Neural progenitor cell (in vitro differentiated cells): ENCODE measurements around the gene FAM111A. TPM values are rescaled to one million over a fixed set of nuclear protein-coding genes. Genes with fewer than 3 reads are reported as not detected.
"Not testable (repeated sequence)": the region's sequence is repeated elsewhere in the genome, so short reads cannot be mapped to it uniquely, and the experiment has no call there.

Source experiments
- DNase-seq: peaks from one replicate; pipeline ENCODE4 v3.0.0-alpha.2; 2016; ENCODE audit warnings: low spot score
- H2AFZ ChIP-seq: fragments of 200-600 bp; sonication (generic); replicated peaks from 2 replicates; pipeline ENCODE4 v1.6.1; 2016; ENCODE audit warnings: antibody characterized with exemption
- H3F3A ChIP-seq: fragments of 200-600 bp; sonication (generic); 2 replicates; pipeline ENCODE4 v1.6.1; 2016; ENCODE audit warnings: antibody characterized with exemption, low read depth
- H3K27ac ChIP-seq: fragments of 200-600 bp; sonication (generic); 2 replicates; pipeline ENCODE4 v1.5.1; 2016; ENCODE audit warnings: mild to moderate bottlenecking
- H3K27me3 ChIP-seq: fragments of 200-600 bp; sonication (generic); 2 replicates; pipeline ENCODE4 v1.6.1; 2016; ENCODE audit warnings: mild to moderate bottlenecking, moderate library complexity
- H3K36me3 ChIP-seq: fragments of 200-600 bp; sonication (generic); 2 replicates; pipeline ENCODE4 v1.5.1; 2016
- H3K4me1 ChIP-seq: fragments of 200-600 bp; sonication (generic); 2 replicates; pipeline ENCODE4 v1.6.1; 2016; ENCODE audit warnings: mixed run types
- H3K4me2 ChIP-seq: fragments of 200-600 bp; sonication (generic); 2 replicates; pipeline ENCODE4 v1.6.1; 2016
- H3K4me3 ChIP-seq: fragments of 200-600 bp; sonication (generic); 2 replicates; pipeline ENCODE4 v1.5.1; 2016
- H3K79me2 ChIP-seq: fragments of 200-600 bp; sonication (generic); 2 replicates; pipeline ENCODE4 v1.6.1; 2016; ENCODE audit warnings: low read depth
- H3K9ac ChIP-seq: fragments of 200-600 bp; sonication (generic); 2 replicates; pipeline ENCODE4 v1.6.1; 2016
- H3K9me3 ChIP-seq: fragments of 200-600 bp; sonication (generic); 2 replicates; pipeline ENCODE4 v1.5.1; 2016; ENCODE audit warnings: low read depth
- H4K20me1 ChIP-seq: fragments of 200-600 bp; sonication (generic); 2 replicates; pipeline ENCODE4 v1.6.1; 2016; ENCODE audit warnings: low read depth
- H3K27ac Mint-ChIP-seq: 3 replicates; pipeline ENCODE4 v1.8.0; 2021; ENCODE audit warnings: mixed read lengths
- H3K27me3 Mint-ChIP-seq: 2 replicates; pipeline ENCODE4 v1.8.0; 2022; ENCODE audit warnings: low read depth, mild to moderate bottlenecking, inconsistent platforms, moderate library complexity, mixed read lengths; ENCODE audit not compliant: insufficient read depth
- H3K36me3 Mint-ChIP-seq: 3 replicates; pipeline ENCODE4 v1.8.0; 2021; ENCODE audit warnings: mixed read lengths
- H3K4me1 Mint-ChIP-seq: 3 replicates; pipeline ENCODE4 v1.8.0; 2021; ENCODE audit warnings: mixed read lengths
- H3K4me3 Mint-ChIP-seq: 3 replicates; pipeline ENCODE4 v1.8.0; 2021; ENCODE audit warnings: mild to moderate bottlenecking, moderate library complexity, mixed read lengths
- H3K9me3 Mint-ChIP-seq: 3 replicates; pipeline ENCODE4 v1.8.0; 2020; ENCODE audit warnings: mixed read lengths
- CTCF ChIP-seq: fragments of 200-600 bp; sonication (generic); IDR thresholded peaks from 2 replicates; pipeline ENCODE4 v1.5.1; 2017; ENCODE audit warnings: antibody characterized with exemption, mild to moderate bottlenecking
- EZH2 ChIP-seq: fragments of 200-600 bp; sonication (generic); IDR thresholded peaks from 2 replicates; pipeline ENCODE4 v1.6.1; 2017; ENCODE audit warnings: antibody characterized with exemption, mild to moderate bottlenecking, moderate library complexity
- EZH2phosphoT487 ChIP-seq: fragments of 200-600 bp; sonication (generic); IDR thresholded peaks from 2 replicates; pipeline ENCODE4 v1.6.1; 2017; ENCODE audit warnings: antibody characterized with exemption
- total RNA-seq: library from RNA; depleted of rRNA; stranded (reverse); fragments of >200 nt; gene quantifications from 2 replicates; pipeline ENCODE4 v1.2.3, GENCODE V29; 2015; ENCODE audit warnings: low replicate concordance

FAM111A gene
- total RNA-seq, 1 donor from 2014 or later: 32.7 TPM

GRCh38 chr11:59135648-59136461 lies 6.8 kb upstream of the FAM111A start:
- Histone ChIP-seq H3K27ac (no peak overlapping the region), H3K9me3 (peaks cover 14% of the 10 kb centered on the region), H3K36me3 (no peaks in the 10 kb centered on the region), H4K20me1 (no peaks in the 10 kb centered on the region), H3K4me3 (no peak overlapping the region), H3F3A (no peaks in the 10 kb centered on the region), H3K4me2 (no peak overlapping the region), H3K9ac (no peak overlapping the region), H3K79me2 (no peaks in the 10 kb centered on the region), H3K27me3 (no peaks in the 10 kb centered on the region), H2AFZ (peak overlapping the region; percentile 70), H3K4me1 (no peaks in the 10 kb centered on the region)
- no peak overlapping the region for H3K27ac Mint-ChIP-seq
- H3K27me3 Mint-ChIP-seq: peaks cover 3% of the 10 kb centered on the region
- peak overlapping the region; percentile 70 for H3K4me3 Mint-ChIP-seq
- H3K9me3 Mint-ChIP-seq: peaks cover 22% of the 10 kb centered on the region
- H3K4me1 Mint-ChIP-seq: peaks cover 14% of the 10 kb centered on the region
- TF ChIP-seq EZH2 (no peak), CTCF (peak; percentile 99), EZH2phosphoT487 (no peak)
- H3K36me3 Mint-ChIP-seq: peaks cover 20% of the 10 kb centered on the region
- DNase-seq: peak; percentile 84

GRCh38 chr11:59136551-59136950 lies 6.1 kb upstream of the FAM111A start:
- not testable (repeated sequence) for H3K27me3 ChIP-seq, H3K36me3 ChIP-seq, H3F3A ChIP-seq, H3K4me3 ChIP-seq, H3K27me3 Mint-ChIP-seq, H3K4me2 ChIP-seq, DNase-seq, H3K4me3 Mint-ChIP-seq, H4K20me1 ChIP-seq, H3K9ac ChIP-seq, H3K79me2 ChIP-seq, H3K27ac ChIP-seq, H3K27ac Mint-ChIP-seq, H3K4me1 ChIP-seq
- Mint-ChIP-seq H3K9me3 (peaks cover 17% of the 10 kb centered on the region), H3K4me1 (peaks cover 14% of the 10 kb centered on the region), H3K36me3 (peaks cover 17% of the 10 kb centered on the region)
- H3K9me3 ChIP-seq: peaks cover 14% of the 10 kb centered on the region
- H2AFZ ChIP-seq: peak overlapping the region; percentile 70

GRCh38 chr11:59137190-59137589 lies 5.5 kb upstream of the FAM111A start:
- no peak overlapping the region for H3K27ac Mint-ChIP-seq
- no peak overlapping the region for H3K4me3 Mint-ChIP-seq
- peaks cover 15% of the 10 kb centered on the region for H3K36me3 Mint-ChIP-seq
- H3K4me1 Mint-ChIP-seq: peaks cover 19% of the 10 kb centered on the region
- Histone ChIP-seq H3K9ac (no peak overlapping the region), H3F3A (peaks cover 4% of the 10 kb centered on the region), H3K36me3 (no peaks in the 10 kb centered on the region), H3K27me3 (no peaks in the 10 kb centered on the region), H4K20me1 (no peaks in the 10 kb centered on the region), H3K79me2 (no peaks in the 10 kb centered on the region), H3K9me3 (peaks cover 10% of the 10 kb centered on the region), H3K4me2 (no peak overlapping the region), H3K4me1 (peaks cover 3% of the 10 kb centered on the region), H2AFZ (no peak overlapping the region), H3K27ac (no peak overlapping the region), H3K4me3 (no peak overlapping the region)
- no peak for TF ChIP-seq EZH2
- H3K27me3 Mint-ChIP-seq: peaks cover 3% of the 10 kb centered on the region
- no peak for DNase-seq
- H3K9me3 Mint-ChIP-seq: peaks cover 12% of the 10 kb centered on the region

- Mint-ChIP-seq H3K36me3 (peaks cover 5% of the 10 kb centered on the region), H3K27ac (no peak overlapping the region), H3K27me3 (peaks cover 5% of the 10 kb centered on the region), H3K4me1 (peaks cover 30% of the 10 kb centered on the region), H3K4me3 (no peak overlapping the region), H3K9me3 (peaks cover 2% of the 10 kb centered on the region)
- H3K27ac ChIP-seq: no peak overlapping the region
- peaks cover 3% of the 10 kb centered on the region for H3K27me3 ChIP-seq
- H2AFZ ChIP-seq: no peak overlapping the region
- H3K9me3 ChIP-seq: no peaks in the 10 kb centered on the region
- no peaks in the 10 kb centered on the region for H3K36me3 ChIP-seq
- no peak for DNase-seq
- H3K79me2 ChIP-seq: no peaks in the 10 kb centered on the region
- TF ChIP-seq CTCF (no peak), EZH2 (no peak), EZH2phosphoT487 (no peak)
- no peaks in the 10 kb centered on the region for H4K20me1 ChIP-seq
- H3K4me3 ChIP-seq: no peak overlapping the region
- H3K9ac ChIP-seq: no peak overlapping the region
- H3K4me2 ChIP-seq: no peak overlapping the region
- peaks cover 18% of the 10 kb centered on the region for H3F3A ChIP-seq
- peaks cover 5% of the 10 kb centered on the region for H3K4me1 ChIP-seq
Observed at GRCh38 chr11:59138643-59139042, 4.0 kb upstream of the FAM111A start.
